Measurements from ENCODE around the gene ZNF280D. TPM values are rescaled to one million over a fixed set of nuclear protein-coding genes. Genes with fewer than 3 reads are reported as not detected.
A peak's percentile ranks its signal among the peaks of the same experiment; 100 is the strongest.

The ZNF280D gene
- total RNA-seq, 1 experiment from 2014 or later = 25.6 TPM

DNA sequence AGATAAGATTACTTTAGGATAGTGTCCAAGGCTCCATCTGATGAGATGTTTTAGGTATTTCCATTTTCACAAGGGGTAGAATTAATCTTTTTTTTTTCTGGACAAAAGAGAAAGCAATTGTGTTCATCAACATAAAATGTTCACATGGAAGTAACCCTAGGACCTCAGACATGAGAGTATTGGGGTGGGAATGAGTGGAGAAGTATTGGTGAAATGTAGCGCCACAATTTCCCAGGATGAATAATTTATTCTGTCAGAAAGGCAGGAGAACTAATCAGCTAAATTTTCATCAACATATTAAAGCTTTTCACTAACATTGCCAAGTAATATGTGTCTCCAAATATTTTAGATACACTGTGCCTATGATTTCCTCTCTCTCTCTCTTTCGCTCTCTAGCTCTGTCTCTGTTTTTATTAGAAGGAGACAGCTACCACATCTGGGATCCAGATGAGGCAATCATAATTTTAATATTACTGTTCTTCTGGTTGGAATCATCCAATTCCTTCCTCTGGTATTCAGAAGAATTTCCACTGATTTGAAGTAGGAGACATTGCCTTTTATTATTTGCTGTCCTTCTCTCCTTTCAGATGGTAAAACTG, 21.6 kb upstream of the ZNF280D start:
- no peak for DNase-seq (ENCODE audit: extremely low read depth, low read depth)

DNA sequence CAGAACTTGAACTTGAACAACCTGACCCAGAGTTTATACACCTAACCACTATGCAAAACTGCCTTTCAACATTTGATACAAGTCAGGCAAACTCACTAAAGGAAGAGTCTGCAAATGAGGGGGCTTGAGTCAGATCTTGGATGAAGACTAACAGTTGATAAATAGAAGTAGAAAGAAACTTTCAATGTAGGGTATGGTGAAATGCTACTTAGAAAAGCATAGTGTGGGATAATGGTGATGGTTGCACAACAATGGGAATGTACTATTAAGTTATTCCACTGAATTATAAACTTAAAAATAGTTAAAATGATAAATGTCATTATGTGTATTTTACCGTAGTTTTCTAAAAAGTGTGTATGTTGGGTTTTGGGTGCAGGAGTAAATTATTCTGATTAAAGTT, 19.7 kb upstream of the ZNF280D start:
- no peak for DNase-seq (ENCODE audit: extremely low read depth, low read depth)

DNA sequence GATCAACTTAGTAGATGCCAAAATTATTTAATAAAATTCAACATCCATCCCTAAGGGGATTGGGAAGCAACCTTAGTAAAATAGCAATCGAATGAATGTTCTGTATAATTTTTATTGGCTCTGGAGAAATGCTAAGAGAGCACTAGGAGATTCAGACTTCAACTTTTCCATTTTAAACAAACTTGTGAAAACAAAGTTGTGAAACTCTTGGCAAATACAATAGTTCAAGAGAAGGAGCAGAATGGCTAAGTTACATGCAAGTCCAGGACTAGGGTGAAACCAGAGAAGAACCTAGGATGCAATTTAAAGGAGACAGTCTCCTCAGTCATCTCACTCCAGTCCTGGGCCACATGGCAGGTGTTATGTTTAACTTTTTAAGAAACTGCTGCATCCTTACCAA, 16.7 kb upstream of the ZNF280D start:
- DNase-seq (ENCODE audit: extremely low read depth, low read depth) = no peak

DNA sequence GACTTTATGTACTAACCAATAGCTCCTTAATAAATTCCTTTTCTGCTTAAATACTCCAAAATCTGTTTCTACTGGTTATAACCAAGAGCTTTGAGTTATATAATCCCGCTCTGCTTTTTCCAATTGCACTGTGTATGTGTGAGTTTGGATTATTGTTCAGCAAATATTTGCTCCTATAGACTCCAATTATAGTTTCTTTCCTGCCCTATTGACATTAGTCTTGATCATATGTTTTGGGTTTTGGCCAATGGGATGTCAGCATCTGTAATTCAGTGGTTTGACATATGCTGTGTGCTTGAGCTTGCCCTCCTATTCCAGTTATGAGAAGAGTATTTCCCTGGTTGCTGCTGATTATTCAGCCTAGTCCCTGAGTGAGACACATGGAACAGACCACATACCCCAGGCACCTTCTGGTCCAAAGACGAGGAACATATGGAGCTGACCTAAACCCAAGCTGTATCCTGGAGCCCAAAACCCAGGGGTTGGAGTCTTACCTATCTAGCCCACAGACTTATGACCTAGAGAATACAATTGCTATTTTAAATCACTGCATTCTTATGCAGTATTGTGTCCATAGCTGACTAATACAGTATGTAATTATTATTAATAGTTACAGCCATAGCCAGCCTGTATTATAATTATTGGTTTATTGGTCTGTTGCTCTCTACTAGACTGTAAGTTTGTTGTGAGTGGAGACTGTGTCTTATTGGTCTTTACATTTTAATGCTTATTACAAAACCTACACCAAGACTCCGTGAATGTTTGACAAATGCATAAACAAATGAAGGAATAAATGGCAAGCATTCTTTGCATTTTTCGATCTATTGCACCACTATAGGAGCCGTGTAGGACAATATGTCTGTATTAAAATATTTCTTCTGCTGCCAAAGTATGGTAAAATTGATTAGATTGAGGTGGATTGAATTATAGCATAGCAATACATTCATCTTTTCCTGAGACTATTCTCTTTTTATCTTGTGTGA, 11.7 kb upstream of the ZNF280D start:
- DNase-seq (ENCODE audit: extremely low read depth, low read depth) = no peak

DNA sequence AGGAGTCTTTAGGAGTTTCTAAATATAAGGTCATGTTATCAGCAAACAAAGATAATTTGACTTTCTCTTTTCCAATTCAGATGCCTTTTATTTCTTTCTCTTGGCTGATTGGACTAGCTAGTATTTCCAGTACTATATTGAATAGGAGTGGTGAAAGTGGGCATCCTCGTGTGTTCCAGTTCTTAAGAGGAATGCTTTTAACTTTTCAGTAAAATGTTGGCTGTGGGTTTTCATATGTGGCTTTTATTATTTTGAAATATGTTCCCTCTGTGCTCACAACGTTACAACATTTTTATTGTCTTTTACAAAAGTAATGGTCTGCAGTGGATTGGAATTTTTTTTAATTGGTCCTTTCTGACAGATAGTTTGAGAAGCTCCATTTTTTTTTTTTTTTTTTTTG, 8.2 kb upstream of the ZNF280D start:
- DNase-seq (ENCODE audit: extremely low read depth, low read depth) = no peak

DNA sequence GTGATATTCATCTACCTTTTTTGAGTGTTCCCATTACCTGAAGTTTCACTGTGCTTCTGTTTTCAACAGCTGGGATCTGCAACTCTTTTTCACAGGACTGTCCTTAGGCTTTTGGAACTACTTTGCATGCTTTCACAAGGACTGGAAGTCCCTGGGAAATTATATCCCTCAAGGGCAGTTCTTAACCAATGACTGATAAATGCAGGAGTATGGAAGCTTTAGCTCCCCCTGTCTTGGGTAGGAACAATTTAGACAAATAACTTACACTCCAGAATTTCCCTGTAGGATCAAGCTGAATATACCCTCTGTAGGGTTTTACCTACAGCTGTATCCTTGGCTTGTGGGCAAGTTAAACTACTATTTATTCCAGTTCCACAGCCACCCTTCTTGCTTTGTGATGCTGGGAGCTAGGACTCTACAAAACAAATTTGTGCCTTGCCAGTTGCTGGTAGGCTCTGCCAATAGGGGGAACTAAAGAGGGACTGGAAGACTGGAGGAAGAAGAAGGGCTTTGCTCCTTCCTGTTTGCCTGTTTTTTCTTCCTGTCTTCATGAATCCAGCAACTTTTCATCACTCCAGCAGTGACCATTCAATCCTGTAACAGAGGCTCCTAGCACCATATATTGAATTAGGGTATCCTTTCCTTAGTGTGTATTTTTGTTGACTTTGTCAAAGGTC, 6.8 kb upstream of the ZNF280D start:
- DNase-seq (ENCODE audit: extremely low read depth, low read depth) = no peak

DNA sequence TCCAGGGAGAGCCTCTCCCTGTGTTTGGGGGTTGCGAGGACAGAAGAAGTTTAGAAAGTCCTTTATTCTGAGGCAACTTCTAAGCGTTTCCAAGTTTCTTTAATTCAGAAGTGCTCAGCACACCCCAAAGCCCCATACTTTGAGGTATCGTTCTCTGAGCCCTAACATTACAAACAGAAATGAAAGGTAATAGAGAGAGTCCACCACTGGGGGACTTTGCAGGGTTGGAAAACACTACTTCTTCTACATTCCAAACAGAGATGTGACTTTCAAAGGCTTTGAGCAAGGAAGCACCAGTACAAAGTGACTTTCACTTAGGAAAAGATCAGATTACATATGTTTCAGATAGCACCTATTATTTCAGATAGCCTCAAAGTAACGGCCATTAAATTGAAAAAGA, 6.2 kb upstream of the ZNF280D start:
- DNase-seq (ENCODE audit: extremely low read depth, low read depth) = no peak

DNA sequence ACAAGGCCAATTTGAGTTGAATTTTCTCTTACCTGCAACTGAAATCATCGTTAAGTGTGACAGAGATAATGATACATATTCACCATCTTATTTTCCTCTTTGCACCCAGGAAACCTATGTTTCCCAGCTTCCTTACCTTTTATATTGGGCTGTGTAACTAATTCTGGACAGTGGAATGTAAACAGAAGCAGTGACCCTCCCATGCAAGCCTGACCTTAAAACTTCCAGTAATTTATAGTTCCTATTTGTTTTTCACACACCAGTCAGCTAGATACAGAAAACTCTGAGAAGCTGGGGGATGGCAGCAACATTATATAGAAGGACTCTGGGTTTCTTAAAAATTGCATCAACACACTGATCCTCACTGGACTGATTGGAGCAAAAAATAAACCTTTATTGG, 4.5 kb upstream of the ZNF280D start:
- DNase-seq (ENCODE audit: extremely low read depth, low read depth) = no peak

DNA sequence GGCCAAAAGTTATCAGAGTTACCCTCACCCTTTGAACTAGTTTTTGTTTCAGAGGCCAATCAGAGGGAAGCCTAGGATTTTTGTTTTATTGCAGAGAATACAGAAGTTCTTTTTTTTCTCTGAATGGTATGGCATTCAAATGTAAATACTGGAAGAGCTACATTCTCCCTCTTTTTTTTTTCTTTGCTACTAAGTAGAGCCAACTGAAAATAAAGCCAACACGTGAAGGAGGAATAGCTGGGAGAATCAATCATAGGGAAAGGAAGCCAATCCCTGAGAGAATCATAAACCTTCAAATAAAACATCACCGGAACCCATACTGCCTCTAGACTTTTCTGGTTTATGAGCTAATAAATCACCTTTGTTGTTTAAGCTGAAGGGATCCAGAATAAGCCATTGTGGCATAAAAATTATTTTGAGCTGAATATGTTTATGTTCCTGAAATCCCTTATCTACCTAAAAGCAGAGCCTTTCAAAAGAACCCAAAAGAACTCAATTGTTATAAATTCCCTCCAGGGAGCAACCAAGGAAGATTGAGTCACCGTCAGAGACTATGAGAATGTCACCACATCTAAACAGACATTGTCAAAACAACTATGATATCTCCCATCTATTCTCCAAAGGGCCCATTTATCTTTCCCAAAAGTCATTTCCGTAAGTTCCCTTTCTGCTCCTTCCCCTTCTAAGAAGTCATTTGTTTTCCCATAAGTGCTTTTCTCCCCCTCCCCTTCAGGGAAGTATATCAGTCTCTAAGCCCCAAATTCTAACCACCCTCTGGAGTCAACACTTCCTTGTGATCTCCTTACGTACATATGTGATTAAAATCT, 3.8 kb upstream of the ZNF280D start:
- peak; percentile 35 for DNase-seq (ENCODE audit: extremely low read depth, low read depth)

DNA sequence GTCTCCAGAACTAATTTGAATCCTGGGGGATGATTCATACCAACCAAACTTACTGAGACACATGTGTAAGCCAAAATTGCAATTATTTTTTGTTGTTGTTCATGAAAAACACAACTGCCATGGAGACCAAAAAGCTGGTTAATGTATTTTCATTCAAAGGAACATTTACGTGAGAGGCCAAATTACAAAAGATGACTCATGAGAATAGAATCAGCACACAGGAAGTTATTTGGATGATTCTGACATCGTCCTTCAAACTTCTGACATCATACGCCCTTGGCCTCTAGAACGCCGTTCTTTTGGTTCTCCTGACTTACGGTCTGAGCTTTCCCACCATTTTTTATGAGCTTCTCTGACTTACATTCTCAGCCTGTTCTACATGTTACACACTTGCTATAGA, 3.0 kb upstream of the ZNF280D start:
- DNase-seq (ENCODE audit: extremely low read depth, low read depth) = no peak

DNA sequence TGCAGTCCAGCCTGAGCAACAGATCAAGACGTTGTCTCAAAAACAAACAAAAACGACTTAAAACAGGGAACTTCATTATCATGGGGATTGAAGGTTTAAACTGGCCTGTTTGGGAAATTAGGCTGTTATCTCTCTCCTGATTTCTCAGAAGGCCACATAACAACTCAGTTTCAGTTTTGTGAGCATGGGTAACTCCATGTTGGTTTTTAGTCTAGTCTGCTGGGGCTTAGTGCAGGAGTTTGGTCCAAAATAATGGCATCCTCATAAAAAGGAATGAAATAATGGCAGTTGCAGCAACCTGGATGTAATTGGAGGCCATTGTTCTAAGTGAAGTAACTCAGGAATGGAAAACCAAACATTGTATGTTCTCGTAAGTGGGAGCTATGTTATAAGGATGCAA, 2.3 kb upstream of the ZNF280D start:
- DNase-seq (ENCODE audit: extremely low read depth, low read depth) = no peak

DNA sequence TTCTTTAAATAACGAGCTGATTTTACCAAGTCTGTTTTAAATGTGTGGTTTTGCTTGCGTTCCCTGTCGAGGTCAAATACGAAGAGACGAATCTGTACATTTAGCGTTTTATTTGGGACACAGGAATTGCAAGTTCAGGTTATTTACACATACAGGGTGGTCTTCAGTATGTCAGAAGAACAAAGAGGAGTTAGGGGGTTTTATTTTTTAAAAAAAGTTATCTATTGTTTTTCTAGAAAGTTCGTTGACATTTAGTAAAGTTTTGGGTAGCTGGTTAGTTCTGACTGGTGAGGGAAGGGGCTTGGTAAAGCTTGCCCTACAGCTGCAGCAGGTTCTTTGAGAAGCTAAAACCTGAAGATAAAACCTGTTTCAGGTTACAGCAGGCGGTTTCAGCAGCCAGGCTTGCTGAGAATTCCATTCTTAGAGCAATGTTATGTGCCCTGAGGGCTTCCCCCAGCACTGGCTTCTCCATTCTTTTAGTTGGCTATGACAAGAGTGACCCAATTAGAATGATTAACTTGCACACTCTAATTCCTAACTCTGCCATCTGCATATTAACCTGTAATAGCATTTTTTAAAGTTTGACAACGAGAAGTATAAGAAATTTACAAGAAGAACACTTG, 815 bp upstream of the ZNF280D start:
- no peak for DNase-seq (ENCODE audit: extremely low read depth, low read depth)

DNA sequence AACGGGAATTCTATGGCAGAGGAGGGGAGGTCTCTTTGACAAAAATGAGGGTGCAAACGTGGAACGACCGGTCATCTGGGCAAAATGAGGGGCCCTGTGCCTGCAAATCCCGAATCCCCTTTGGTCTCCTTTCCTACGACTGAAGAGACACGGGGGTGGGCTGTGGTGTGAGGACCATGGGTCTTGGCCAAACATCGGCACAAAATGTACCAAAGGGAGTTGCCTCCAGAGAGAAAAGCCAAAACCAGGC, 498 bp downstream of the ZNF280D start:
- no peak for DNase-seq (ENCODE audit: extremely low read depth, low read depth)

DNA sequence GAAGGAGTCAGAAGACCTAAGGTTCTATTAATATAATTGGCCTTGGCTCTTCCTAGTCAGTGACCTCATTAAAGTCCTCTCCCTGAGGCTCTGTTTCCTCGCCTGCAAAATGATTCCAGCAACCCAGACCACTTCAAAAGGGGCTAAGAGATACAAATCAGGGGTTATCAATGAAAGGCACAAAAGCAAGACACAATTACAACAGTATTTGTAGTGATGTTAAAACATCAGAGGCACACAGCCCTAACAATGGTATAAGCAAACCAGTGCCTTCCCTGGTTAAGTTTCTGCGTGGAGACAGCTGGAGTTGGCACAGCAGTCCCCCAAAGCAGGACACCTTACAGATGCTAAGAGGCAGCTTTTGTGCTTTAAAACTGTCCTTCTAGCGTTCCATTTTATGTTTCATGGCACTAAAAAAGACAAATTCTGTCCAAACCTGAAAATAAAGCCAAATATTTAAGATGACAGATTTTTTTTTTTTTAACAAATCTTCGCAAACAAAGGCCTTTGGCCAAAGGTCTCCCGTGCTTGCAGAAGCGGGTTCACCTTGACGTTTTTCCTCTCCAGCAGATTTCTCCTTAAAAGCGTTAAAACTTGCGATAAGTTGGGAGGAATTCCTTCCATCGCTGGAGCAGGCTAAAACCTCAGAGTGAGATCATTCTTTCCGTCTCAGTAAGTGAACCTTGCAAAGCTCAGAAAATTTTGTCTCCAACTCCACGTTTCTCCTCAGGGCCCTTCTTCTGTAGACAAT, 999 bp downstream of the ZNF280D start:
- DNase-seq (ENCODE audit: extremely low read depth, low read depth) = no peak

DNA sequence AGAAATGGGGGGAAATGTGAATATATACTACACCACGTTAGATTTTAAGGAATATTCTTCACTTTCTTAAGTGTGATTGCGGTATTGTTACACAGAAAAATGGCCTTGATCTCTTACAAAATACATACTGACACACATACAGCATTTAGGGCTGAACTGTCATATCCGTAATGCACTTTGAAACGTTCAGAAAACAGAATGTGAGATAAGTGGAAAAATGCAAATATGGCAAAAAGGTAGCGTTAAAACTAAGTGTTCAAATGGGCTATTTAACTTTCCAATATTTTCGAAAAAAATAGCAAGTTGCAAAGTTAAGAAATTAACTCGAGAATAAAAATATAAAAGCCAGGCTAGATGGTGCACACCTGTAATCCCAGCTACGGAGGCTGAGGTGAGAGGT, 1.8 kb downstream of the ZNF280D start:
- DNase-seq (ENCODE audit: extremely low read depth, low read depth) = no peak

DNA sequence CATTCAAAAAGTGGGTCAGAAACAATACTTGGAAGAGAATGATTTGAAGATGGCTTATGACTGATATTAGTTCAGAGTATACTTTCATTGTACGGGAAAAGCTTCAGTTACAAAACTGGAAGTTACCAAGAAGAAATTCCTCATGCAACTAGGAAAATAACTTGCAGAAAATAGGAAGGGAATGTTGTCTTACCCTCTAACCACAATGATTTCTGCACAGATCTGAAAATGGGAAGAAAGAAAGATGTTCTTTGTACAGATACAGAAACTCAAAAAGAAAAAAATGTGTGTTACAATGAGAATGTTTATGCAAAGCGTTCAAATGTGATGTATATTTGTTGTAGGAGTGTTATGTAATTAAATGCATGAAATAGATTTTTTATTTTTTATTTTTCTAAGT, 3.7 kb downstream of the ZNF280D start:
- no peak for DNase-seq (ENCODE audit: extremely low read depth, low read depth)

DNA sequence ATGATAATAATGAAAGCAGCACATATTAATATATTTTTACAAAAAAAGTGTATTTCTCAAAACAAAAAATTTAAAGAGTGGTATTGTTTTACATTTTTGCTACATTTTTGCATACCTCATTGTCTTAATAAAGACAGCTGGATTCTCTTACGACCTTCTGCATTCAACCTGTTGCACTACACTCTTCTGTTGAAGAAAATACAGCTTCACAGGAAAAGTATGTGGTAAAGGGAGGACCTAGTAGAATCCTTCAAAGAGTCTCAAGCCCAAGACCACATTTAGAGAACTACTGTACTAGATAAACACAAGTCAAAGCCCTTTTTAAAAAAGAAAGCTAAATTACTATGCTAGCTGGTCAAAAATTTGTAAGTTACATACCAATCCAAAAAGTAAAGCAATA, 7.9 kb downstream of the ZNF280D start:
- no peak for DNase-seq (ENCODE audit: extremely low read depth, low read depth)

DNA sequence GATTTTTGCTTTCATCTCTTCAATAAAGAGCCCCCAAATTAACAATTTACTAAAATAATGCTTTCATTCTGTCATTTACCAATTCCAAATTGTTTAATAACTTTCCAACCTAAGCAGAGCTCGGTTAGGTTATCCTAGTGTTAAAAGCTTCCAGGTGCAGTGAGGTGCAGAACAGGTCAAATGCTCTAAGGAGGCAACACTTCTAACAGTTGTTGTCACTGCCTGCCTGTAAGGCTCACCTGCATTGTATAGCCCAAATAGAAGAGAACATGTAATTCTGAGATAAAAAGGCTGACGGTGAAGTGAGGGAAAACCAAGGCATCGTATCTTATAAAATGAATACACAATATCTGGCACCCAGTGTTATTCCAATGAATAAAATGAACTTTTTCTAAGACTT, 9.1 kb downstream of the ZNF280D start:
- no peak for DNase-seq (ENCODE audit: extremely low read depth, low read depth)

DNA sequence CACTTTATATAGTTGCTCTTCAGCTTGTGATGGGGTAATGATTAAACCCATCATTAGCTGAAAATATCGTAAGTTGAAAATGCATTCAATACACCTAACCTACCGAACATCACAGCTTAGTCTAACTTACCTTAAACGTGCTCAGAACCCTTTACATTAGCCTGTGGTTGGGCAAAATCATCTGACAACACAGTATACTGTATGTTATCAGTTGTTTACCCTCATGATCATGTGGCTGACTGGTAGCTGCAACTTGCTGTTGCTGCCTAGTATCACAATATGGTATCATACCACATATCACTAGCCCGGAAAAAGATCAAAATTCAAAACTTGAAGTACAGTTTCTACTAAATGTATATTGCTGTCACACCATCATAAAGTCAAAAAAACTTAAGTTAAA, 9.5 kb downstream of the ZNF280D start:
- DNase-seq (ENCODE audit: extremely low read depth, low read depth) = no peak
